ENCODE data around the gene SPTBN2.

SPTBN2 gene

GRCh38 chr11:66659763-66660162, 69.3 kb downstream of the SPTBN2 start:
- Histone ChIP-seq H3K4me3 (no peak overlapping the region), H3K27ac (no peak overlapping the region)

- Histone ChIP-seq H3K27ac (no peak overlapping the region), H3K4me3 (no peak overlapping the region)
Observed at GRCh38 chr11:66653123-66653522, 75.9 kb downstream of the SPTBN2 start.

GRCh38 chr11:66652651-66653050, 76.4 kb downstream of the SPTBN2 start:
- H3K27ac ChIP-seq = no peak overlapping the region
- H3K4me3 ChIP-seq = no peak overlapping the region

DNA sequence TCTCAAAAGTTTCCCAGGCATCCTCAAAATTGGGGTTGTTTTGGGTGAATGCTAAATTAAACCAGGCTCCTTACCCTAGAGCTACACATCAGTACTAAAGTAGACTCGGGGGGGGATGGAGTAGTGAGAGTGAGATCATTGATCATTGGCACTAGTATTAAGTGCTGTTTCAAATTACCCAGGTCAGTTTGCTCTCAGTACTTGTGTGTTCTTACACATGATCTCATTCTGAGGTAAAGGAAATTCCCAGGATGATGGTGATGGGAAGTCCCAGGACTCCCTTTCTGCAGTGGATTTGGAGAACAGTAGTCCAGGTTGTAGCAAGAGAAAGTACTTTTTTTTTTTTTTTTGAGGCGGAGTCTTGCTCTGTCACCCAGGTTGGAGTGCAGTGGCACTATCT, 78.0 kb downstream of the SPTBN2 start:
- Histone ChIP-seq H3K27ac (no peak overlapping the region), H3K4me3 (no peak overlapping the region)

DNA sequence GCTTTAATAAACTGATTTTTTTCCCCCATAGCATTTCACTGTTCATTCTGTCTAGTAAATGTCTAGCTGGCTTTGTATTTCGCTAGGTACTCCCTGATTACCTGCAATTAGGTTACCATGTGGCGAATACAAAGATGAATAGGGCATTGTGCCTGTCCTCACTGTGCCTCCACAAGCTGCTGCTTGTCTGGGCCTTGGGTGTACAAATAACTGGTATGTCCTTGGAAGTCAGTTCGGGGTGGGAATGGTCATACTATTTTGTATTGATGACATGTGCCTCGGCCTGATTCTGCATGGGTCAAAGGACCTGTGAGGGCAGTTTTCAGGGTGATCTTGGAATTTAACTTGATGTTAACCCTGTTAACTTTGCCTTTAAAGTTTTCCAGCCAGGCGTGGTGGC, 79.1 kb downstream of the SPTBN2 start:
- no peak overlapping the region for H3K4me3 ChIP-seq

GRCh38 chr11:66646828-66647227, 82.2 kb downstream of the SPTBN2 start:
- Histone ChIP-seq H3K4me3 (no peak overlapping the region), H3K27ac (no peak overlapping the region)

More for the DNA sequence above, 79.1 kb downstream of the SPTBN2 start:
- H3K27ac ChIP-seq = no peak overlapping the region

DNA sequence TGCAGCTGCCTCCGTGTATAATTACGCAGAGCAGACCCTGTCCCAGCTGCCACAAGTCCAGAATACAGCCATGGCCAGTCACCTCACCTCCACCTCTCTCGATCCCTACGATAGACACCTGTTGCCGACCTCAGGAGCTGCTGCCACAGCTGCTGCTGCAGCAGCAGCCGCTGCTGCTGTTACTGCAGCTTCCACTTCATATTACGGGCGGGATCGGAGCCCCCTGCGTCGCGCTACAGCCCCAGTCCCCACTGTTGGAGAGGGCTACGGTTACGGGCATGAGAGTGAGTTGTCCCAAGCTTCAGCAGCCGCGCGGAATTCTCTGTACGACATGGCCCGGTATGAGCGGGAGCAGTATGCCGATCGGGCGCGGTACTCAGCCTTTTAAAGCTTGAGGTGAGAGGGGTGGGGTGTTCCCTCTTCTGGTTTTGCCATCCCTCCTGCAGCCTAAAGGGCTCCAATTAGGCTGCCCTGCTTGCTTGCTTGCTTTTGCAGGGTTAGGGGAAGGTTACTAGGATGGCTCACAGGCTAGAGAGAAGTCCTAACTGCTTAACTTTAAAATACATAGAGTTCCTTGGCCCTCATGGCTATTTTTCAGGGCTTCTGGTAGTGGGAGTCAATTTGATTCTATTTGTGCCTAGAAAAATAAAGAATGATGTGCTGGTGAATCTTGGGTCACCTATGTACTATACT, 85.1 kb downstream of the SPTBN2 start:
- H3K4me3 ChIP-seq = peak overlapping the region in 1 of 7 experiments; percentile 18
- no peak overlapping the region for H3K27ac ChIP-seq

- Histone ChIP-seq H3K27ac (no peak overlapping the region), H3K4me3 (peak overlapping the region in 2 of 7 experiments; percentile 5 to 82)
Observed at GRCh38 chr11:66641834-66642233, 87.2 kb downstream of the SPTBN2 start.

GRCh38 chr11:66639814-66640340, 89.1 kb downstream of the SPTBN2 start:
- peak overlapping the region; percentile 60 to 83 (median 77) for H3K4me3 ChIP-seq
- peak overlapping the region in 4 of 21 experiments; percentile 87 to 92 (median 90) for H3K27ac ChIP-seq

DNA sequence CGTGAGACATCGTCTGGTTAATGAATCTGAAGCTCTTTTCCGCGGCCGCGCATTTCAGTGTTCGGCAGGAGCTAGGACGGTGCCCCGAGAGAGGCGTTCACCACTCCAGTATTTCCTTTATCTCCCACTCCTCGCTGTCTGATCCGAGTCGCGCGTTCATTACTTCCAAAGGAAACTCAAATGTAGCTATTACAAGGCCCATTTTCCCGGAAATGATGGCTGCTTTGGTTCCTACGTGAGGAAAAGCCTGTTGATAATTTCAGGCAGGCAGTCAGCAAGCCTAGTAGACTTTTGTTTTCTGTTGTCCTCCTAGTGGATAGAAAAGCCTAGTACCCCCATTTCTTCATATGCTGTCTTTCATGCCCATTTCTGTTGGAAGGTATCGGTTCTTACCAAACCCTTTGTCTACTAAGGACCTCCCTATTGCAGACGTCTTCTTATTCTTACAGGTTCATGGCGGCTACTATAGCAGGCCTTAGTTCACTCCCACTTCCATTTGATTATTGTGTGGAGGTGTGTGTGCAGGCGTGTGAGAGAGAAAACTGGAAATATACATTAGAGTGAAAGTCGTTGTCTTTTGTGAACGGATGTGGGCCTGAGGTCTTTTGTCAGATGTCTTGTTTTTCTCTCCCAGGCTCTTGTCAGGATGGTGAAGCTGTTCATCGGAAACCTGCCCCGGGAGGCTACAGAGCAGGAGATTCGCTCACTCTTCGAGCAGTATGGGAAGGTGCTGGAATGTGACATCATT, 89.8 kb downstream of the SPTBN2 start:
- Histone ChIP-seq H3K4me3 (peak overlapping the region; percentile 60 to 83 (median 77)), H3K27ac (peak overlapping the region in 20 of 21 experiments; percentile 46 to 96 (median 90))

DNA sequence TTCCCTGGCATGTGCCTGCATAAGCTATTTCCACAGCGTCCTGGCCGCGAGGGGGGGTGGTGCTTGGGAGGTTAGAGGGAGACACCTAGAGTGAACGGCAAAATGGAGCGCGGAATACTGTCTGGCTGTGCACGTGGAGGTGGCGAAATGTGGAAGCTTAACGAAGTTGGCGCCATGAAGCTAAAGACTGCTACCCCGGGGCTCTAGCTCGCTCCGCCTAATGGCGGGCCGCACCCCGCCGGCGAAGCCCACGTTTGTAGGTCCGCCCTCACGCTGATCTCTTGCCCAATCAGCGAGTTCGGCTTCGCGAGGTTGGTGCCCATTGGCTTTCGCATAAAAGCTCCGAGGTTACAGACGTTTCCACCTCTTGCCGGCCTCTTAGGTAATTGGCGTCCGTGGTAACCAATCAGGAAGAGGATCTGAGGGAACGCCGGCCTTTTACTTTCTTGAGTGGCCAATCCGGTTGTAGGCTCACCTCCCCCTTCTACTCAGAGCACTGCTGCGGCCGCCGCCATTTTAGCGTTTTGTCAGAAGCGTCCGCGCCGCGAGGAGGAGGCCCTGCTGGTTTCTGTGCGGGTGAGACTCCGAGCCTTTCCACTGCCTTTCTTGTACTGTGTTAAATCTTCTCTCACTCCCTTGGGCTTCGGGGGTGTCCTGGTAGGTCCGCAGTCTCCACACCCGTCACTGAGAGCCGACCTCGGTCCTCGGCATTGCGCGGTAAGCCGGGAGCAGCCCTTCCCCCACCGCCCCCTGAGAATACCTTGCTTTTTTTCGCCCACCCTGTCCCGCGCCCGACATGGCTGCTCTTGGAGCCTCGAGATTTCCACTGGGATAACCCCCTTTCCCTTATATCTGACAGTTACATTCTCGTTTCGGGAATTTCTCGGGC, 90.6 kb downstream of the SPTBN2 start, which contains the start of gene RBM4:
Gene RBM4 (plus strand): TSS at position 527 of the 889 bp plus-strand sequence. CDS start 1,009 bp downstream, outside the sequence.
- peak within 1 kb of the TSS; percentile 60 to 83 (median 77) for H3K4me3 ChIP-seq
- peak within 1 kb of the TSS in 20 of 21 experiments; percentile 46 to 96 (median 90) for H3K27ac ChIP-seq

DNA sequence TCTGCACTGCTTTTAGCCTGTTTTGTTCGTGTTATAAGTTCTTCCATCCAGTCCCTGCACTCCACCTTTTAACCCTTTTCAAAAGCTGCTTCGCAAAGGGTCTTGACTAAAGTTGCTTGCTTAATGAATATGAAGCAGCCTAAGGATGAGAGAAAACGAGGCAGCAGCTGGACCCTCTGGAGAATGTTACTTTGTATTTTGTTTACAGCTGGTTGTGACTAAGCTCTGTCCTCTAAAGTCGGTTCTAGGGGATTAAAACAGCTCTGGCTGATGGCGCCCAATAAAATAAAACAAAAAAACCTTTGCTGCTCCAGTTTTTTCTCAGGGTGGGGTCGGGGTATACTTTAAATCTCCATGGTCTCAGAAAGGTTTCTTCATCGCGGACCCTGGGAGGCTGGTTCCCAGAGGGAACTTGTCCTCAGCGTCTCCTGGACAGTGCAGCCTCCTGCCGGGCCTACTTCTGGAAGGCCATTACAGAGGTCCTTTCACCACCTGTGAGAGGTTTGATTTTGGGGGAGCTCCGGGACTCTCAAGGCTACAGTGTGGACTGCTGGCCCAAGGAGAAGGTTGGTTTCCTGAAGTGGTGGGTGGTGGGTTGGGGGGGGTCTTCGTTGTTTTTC, 91.3 kb downstream of the SPTBN2 start:
- Histone ChIP-seq H3K27ac (peak overlapping the region in 20 of 21 experiments; percentile 16 to 94 (median 76)), H3K4me3 (peak overlapping the region; percentile 30 to 83 (median 77))

DNA sequence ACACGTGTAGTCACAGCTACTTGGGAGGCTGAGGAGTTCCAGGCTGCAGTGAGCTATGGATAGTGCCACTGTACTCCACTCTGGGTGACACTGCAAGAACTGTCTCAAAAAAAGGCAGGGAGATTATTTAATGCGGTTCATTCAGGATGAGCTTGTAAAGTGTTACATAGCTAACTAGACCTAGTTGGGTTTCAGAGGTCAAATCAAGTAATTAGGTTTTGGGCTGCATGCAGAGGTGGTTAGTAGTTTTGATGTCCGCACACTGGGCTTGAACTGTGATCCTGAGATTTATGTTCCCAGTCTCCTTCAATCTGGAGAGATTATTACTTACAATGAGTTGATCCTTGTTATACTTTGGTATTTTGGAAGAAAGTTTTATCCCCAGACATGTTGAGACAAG, 92.6 kb downstream of the SPTBN2 start:
- Histone ChIP-seq H3K27ac (no peak overlapping the region), H3K4me3 (no peak overlapping the region)

Measured in skin epidermis (tissue), 12 donors.